ENCODE measurements around the gene DKK1. TPM values are rescaled to one million over a fixed set of nuclear protein-coding genes. Genes with fewer than 3 reads are reported as not detected.

DKK1 gene, protein sequence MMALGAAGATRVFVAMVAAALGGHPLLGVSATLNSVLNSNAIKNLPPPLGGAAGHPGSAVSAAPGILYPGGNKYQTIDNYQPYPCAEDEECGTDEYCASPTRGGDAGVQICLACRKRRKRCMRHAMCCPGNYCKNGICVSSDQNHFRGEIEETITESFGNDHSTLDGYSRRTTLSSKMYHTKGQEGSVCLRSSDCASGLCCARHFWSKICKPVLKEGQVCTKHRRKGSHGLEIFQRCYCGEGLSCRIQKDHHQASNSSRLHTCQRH
- total RNA-seq (ENCODE audit: low replicate concordance): 6.9 and 33.2 TPM in 2 replicates
- long read RNA-seq, transcript DKK1-201 (4 exons, 1,790 nt): major isoform, 25 of 27 reads
- long read RNA-seq, partial matches to known transcripts: 2 of 27 reads
- long read RNA-seq, other reads (novel, unspliced or antisense): 0 of 27 reads

DNA sequence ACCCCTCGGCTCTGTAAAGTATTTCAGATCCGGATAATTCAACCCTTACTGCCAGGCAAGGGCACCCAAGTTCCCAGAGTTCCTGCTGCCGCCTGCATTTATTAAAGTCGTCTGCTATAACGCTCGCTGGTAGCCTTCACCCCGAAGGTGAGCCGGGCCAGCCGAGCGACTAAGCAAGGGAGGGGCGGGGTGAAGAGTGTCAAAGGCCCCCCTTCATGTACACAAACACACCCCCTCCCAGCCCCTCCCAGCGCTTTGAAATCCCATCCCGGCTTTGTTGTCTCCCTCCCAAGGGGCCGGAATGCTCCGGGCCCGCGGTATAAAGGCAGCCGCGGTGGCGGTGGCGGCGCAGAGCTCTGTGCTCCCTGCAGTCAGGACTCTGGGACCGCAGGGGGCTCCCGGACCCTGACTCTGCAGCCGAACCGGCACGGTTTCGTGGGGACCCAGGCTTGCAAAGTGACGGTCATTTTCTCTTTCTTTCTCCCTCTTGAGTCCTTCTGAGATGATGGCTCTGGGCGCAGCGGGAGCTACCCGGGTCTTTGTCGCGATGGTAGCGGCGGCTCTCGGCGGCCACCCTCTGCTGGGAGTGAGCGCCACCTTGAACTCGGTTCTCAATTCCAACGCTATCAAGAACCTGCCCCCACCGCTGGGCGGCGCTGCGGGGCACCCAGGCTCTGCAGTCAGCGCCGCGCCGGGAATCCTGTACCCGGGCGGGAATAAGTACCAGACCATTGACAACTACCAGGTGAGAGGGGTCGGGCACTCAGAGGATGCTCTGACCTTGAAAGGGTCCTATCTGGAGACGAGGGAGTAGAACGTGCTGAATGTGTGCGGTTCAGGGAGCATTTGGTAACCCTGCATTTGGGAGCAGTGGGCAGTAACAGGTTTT, at the start of gene DKK1:
TSS of gene DKK1 (plus strand) at position 349 of the 889 bp plus-strand sequence. CDS start at position 503, 154 bp downstream.
- TF ChIP-seq, protein P1, sequence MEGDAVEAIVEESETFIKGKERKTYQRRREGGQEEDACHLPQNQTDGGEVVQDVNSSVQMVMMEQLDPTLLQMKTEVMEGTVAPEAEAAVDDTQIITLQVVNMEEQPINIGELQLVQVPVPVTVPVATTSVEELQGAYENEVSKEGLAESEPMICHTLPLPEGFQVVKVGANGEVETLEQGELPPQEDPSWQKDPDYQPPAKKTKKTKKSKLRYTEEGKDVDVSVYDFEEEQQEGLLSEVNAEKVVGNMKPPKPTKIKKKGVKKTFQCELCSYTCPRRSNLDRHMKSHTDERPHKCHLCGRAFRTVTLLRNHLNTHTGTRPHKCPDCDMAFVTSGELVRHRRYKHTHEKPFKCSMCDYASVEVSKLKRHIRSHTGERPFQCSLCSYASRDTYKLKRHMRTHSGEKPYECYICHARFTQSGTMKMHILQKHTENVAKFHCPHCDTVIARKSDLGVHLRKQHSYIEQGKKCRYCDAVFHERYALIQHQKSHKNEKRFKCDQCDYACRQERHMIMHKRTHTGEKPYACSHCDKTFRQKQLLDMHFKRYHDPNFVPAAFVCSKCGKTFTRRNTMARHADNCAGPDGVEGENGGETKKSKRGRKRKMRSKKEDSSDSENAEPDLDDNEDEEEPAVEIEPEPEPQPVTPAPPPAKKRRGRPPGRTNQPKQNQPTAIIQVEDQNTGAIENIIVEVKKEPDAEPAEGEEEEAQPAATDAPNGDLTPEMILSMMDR (conservative IDR thresholded peaks at IDR 0.05): peak; percentile 87
- Mint-ChIP-seq H3K27ac (peak within 1 kb of the TSS; percentile 79), H3K27me3 (peaks cover 76% of the 10 kb centered on the region), H3K36me3 (no peaks in the 10 kb centered on the region), H3K4me3 (peak within 1 kb of the TSS; percentile 96), H3K9me3 (no peaks in the 10 kb centered on the region), H3K4me1 (ENCODE audit: unreplicated experiment) (peaks cover 15% of the 10 kb centered on the region)
- DNase-seq (ENCODE audit: extremely low spot score, unreplicated experiment): peak; percentile 82

DNA sequence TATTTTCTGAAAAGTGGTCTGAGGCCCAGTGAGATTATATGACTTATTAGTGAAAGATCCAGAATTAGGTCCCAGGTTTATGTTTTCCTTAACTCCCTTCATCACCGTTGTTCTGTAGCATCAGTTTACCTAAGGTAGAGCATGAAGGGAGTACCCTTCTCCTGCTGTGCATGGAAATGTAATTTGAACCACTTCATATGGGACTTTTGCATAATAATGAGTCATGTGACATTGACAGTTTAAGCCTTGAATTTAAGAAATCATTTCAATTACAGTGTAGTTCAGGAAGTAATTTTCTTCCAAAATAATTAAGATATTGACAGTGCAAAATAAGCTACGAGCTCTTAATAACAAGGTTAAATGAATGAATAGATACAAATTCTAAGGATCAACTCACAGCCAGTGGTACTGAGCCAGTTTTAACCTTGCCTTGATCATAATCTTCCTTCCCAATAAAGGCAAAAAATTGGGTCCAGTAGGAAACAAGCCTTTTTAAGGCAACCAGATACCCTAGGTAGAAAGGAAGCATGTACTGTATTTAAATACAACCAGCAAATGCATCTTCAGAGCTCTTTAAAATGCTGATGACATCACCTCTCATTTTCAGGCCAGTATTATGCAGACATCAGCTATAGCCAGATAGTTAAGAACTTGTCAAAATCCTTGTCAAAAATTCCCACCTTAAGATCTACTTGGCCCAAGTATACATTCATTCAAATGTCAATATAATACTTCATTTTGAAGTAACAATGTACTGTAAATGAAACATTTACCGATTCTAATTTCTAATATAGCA, 48.8 kb upstream of the DKK1 start:
- H3K9me3 Mint-ChIP-seq: no peaks in the 10 kb centered on the region
- no peaks in the 10 kb centered on the region for H3K36me3 Mint-ChIP-seq
- DNase-seq (ENCODE audit: extremely low spot score, unreplicated experiment): no peak
- TF ChIP-seq, protein P1 (conservative IDR thresholded peaks at IDR 0.05): no peak
- no peak overlapping the region for H3K4me3 Mint-ChIP-seq
- H3K27me3 Mint-ChIP-seq: no peaks in the 10 kb centered on the region
- H3K27ac Mint-ChIP-seq: no peak overlapping the region
- no peaks in the 10 kb centered on the region for H3K4me1 Mint-ChIP-seq (ENCODE audit: unreplicated experiment)

DNA sequence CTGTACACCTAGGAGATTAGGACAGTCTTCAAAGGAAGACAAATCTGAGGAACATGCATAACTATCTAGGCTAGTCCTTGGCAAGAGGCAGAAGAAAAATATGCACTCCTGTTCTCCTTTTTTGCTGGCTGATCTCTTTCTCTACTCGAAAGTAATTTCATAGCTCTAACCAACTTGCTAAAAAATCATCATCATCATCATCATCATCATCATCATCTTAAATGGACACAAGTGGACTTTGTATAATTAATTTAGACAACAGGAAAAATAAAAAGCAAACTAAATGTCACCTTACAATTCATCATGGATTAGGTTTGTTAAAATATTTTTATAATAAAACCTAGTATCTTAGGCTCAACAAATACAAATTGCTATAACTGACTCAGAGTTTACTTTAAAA, 47.2 kb upstream of the DKK1 start:
- H3K4me3 Mint-ChIP-seq: no peak overlapping the region
- no peak overlapping the region for H3K27ac Mint-ChIP-seq
- no peak for DNase-seq (ENCODE audit: extremely low spot score, unreplicated experiment)
- no peaks in the 10 kb centered on the region for H3K4me1 Mint-ChIP-seq (ENCODE audit: unreplicated experiment)
- H3K36me3 Mint-ChIP-seq: no peaks in the 10 kb centered on the region
- H3K9me3 Mint-ChIP-seq: peaks cover 5% of the 10 kb centered on the region
- TF ChIP-seq, protein P1 (conservative IDR thresholded peaks at IDR 0.05): no peak
- no peaks in the 10 kb centered on the region for H3K27me3 Mint-ChIP-seq

DNA sequence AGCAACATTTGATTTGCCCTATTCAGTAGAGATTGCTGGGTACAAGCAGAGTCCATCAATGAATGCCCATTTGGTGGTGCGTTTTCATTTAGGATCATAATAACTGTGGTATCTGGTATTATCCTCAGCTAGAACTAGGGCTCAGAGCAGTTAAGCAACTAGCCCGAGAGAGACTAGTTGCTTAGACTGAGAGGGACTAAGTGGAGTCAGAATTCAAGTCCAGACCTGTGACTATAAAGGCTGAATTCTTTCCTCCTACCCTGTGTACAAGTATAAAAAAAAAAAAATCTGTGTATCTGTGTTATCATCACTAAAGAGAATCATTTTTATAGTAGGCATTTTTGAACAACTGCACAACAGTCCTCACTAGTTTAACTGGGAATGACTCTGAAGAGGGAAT, 45.3 kb upstream of the DKK1 start:
- H3K27me3 Mint-ChIP-seq: no peaks in the 10 kb centered on the region
- no peaks in the 10 kb centered on the region for H3K36me3 Mint-ChIP-seq
- peaks cover 5% of the 10 kb centered on the region for H3K9me3 Mint-ChIP-seq
- DNase-seq (ENCODE audit: extremely low spot score, unreplicated experiment): no peak
- no peaks in the 10 kb centered on the region for H3K4me1 Mint-ChIP-seq (ENCODE audit: unreplicated experiment)
- no peak overlapping the region for H3K27ac Mint-ChIP-seq
- no peak overlapping the region for H3K4me3 Mint-ChIP-seq
- TF ChIP-seq, protein P1 (conservative IDR thresholded peaks at IDR 0.05): no peak

DNA sequence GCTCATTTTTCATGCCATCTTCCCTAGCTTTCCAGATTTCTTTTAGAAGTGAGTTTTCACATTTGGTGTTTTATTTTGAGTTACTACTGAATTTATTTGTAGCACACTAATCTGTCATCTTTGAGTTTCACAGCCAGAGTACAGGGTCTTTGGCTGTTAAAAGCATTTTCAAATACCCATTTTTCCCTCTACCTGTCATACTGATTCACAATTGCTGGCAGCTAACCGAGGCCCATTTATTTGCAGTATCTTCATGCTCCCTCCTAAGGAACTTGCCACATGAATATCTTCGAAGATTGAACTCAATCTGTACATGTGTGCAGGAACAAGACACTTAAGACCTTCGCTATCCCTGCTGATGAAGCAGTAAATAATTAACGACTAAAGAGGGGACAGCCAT, 44.8 kb upstream of the DKK1 start:
- Mint-ChIP-seq H3K27me3 (no peaks in the 10 kb centered on the region), H3K9me3 (peaks cover 5% of the 10 kb centered on the region), H3K4me3 (no peak overlapping the region), H3K4me1 (ENCODE audit: unreplicated experiment) (no peaks in the 10 kb centered on the region), H3K36me3 (no peaks in the 10 kb centered on the region), H3K27ac (no peak overlapping the region)
- TF ChIP-seq, protein P1 (conservative IDR thresholded peaks at IDR 0.05): no peak
- no peak for DNase-seq (ENCODE audit: extremely low spot score, unreplicated experiment)
